SH-SY5Y (cell line): Measurements from ENCODE around the gene CACNG4.

Experiments
- GATA2 ChIP-seq: IDR thresholded peaks from 2 replicates; pipeline ENCODE4 v1.6.1; 2011; ENCODE audit warnings: mild to moderate bottlenecking, low read depth, low read length
- GATA3 ChIP-seq: IDR thresholded peaks from 2 replicates; pipeline ENCODE4 v1.6.1; 2011; ENCODE audit warnings: low read depth, mild to moderate bottlenecking, low read length, moderate library complexity

DNA sequence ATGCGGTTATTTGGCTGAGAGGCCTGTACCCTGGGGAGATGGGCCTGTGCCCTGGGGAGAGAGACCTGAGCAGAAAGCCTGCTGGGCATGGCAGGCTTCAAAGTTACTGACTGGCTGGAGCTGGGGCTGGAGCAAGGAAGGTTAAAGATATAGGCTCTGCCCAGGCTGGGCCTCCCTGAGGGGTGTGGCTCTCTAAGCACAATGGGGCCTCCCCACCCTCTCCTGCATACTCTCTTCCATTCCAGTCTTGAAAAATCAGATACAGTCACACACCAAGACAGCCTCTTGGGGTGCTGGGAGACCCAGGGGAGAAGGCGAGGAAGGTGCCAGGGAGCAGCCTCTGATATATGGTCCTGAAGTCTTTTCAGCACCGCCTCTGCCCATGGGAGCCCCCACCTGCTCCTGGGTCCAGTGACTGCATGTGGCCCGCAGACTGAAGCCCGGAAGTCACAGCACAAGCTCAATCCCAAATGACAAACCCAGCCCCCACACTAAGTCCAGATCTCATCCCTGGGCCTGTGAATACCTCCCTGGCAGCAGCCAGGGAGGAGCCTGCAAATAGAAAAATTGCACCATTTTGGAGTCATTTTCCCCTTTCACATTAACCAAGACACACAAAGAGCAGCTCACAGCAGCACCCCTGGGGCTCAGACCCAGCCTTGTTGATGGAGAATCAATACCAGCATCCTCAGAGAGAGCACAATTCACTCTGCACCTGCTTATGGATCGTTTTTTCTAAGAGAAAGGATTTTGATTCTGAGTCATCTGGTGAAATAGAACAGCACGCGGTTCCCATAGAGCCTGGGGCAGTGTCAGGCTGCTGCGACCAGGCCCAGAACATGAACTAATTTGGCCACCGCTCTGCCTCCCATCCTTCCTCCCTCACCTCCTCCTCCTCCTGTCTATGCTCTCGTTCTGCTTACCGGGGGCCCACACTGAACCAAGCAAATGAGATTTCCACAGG lies 54.2 kb downstream of the CACNG4 start:
- TF ChIP-seq GATA2 = no peak; the same call in 1 of the 2 replicates
- no peak for TF ChIP-seq GATA3
